GM19351 (cell line): ENCODE data around the gene CYGB.
"Not testable (repeated sequence)": the region's sequence is repeated elsewhere in the genome, so short reads cannot be mapped to it uniquely, and the experiment has no call there.

Experiments
- ATAC-seq: cut with Tn5 transposase; IDR thresholded peaks from one replicate; pipeline ENCODE4 v1.9.1; 2021; ENCODE audit warnings: mild to moderate bottlenecking, moderate library complexity; ENCODE audit not compliant: unreplicated experiment

CYGB gene

DNA sequence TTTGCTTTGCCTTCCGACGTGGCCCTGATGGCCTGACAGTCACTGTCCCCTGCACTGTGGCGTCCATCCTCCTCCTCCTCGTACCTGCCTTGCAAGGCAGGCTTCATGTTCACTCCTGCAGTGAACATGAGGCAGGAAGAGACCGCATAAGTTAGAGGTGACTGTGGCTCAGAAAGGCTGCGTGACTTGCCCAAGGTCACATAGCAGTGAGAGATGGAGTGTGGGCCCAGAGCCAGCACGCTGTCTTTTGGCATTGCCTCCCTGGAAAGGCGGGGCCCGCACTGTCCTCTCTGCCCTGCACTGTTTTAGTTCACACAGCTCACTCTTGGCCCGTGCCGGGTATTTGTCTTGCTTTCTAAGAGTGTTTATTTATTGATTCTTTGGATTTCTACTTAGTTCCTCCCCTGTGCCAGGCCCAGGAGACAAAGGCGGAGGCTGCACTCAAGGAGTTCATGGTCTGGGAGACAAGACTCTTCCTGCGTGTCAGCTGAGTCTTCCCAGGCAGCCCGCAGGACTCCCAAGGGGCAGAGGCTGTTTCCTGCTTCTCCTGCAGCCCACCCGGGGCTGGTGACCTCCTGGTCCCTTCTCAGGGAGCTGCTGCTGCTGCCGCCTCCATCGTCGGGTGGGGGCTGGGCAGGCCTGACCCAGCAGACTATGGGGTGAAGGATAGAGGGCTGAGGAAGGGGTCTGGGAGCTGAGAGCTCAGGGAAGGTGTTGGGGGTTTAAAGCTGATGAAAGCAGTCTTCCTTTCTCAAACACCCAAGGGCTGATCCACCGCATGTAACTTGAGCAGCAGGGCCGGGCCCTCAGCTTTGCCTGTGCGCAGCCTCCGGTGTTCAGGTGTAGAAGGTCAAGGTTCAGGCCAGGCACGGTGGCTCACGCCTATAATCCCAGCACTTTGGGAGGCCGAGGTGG lies 12.7 kb downstream of the CYGB start:
- no peak for ATAC-seq

DNA sequence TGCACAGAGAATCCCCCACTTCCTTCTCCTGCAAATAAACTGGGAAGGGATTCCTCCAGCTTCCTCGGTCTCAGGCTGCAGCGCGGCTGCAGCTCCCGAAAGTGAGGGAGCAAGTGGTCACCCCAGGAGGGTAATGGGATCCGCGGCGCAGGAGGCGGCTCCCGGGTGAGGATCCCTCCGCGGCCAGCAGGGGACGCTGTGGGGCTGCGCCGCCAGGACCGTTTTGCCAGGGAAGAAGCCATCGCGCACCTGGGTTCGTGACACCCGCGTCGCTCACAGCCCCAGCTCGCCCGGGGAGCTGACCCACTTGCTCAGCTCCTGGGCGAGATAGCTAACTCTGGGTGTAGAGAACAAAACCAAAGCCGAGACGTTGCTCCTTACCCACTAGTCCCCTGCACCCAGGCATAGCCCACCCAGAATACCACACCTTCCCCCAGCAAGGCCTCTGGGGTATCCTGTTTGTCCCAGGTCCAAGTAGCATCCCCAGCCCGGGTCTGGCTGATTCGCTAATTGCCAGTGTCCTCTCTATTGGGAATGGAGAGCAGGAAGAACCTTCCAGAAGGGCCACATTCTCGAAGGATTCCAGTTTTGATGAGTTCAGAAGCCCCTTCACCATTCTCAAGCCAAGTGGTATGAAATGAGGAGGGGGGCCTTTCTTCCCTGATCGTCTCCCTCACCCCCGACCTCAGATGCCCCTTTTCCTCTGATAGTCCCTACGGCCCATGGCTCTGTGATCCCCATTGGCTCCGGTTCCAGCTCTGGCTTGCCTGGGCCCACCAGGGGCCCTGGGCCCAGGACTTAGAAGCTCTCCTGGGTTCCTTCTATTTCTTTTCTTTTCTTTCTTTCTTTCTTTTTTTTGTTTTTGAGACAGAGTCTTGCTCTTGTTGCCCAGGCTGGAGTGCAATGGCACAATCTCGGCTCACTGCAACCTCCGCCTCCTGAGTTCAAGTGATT lies 14.1 kb downstream of the CYGB start:
- peak; percentile 54 for ATAC-seq

DNA sequence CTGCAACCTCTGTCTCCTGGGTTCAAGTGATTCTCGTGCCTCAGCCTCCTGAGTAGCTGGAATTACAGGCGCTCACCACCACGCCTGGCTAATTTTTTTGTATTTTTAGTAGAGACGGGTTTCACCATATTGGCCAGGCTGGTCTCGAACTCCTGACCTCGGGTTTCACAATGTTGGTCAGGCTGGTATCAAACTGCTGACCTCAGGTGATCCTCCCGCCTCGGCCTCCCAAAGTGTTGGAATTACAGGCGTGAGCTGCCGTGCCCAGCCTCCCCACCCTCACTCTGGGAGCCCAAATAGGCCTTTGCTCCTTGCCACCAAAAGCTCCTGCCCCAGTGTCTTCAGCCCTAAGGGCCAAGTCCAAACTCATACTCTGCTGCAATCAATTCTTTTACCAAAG lies 15.8 kb downstream of the CYGB start:
- not testable (repeated sequence) for ATAC-seq

DNA sequence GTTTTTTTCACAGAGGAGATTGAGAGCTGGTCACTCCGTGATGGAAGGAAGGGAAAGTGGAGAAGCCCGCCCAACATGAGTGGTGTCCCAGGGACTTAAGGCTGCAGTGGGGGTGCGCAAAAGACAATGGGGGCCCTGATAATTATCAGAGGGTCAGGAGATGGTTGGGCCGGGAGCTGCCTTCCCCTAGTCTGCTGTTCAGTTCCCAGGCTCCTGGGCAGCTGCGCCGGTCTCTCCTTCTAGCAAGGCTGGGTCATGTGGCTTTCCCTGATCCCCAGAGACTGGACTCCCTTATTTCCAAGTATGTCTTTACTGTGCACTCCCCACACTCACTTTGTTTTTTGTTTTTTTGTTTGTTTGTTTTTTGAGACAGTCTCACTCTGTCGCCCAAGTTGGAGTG lies 16.2 kb downstream of the CYGB start:
- ATAC-seq, result no peak

DNA sequence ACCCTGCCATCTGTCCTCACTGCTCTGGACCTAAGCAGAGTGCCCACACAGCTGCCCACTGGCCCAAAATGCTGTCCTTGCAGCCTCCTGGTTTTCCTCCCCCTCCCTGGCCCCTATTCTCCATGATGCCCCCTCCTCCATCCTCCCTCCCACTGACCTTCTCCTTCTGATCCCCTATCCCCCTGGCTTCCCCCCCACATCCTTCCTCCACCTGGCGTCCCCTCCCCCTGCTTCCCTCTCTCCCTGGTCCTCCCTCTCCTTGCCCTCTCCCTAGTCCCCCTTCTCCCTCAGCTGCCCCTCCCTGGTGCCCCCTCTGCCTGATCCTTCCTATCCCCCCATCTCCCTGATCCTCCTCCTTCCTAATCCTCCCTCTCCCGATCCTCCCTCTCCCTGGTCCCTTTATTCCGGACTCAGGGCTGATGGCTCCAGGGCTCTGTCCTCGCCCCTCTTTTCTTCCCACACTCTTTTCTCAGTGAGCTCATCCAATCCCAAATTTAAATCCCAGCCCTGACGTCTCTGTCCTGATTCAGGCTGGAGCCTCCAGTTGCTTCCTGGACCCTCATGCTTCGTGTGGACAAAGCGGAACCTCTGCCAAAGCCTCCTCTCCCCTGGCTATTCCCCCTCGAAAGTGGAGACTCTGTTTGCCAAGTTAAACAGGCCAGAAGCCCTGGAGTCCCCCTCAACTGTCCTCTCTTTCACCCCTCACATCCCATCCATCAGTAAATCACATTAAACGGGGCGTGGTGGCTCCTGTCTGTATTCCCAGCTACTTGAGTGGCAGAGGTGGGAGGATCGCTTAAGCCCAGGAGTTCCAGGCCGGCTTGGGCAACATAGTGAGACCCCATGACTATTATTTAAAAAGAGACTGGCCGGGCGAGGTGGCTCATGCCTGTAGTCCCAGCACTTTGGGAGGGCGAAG lies 18.2 kb downstream of the CYGB start:
- ATAC-seq, result no peak

DNA sequence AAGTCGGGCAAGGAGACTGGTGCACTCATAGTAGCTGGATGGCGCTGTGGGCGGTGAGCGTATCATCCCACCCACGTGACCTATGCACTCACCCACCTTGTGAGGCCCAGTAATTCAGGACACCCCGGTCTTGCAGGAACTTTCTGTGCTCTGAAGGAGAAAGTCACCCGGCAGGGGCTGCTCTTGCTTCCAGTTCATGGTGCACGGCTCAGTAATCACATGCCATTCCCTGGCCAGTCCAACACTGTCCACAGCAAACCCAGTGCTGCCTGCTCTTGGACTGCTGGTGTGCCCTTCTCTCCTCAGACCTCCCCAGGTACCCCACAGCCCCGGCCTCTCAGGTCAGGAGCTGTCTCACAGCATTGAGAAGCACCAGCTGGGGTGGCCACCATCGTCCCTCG lies 19.9 kb downstream of the CYGB start:
- no peak for ATAC-seq

DNA sequence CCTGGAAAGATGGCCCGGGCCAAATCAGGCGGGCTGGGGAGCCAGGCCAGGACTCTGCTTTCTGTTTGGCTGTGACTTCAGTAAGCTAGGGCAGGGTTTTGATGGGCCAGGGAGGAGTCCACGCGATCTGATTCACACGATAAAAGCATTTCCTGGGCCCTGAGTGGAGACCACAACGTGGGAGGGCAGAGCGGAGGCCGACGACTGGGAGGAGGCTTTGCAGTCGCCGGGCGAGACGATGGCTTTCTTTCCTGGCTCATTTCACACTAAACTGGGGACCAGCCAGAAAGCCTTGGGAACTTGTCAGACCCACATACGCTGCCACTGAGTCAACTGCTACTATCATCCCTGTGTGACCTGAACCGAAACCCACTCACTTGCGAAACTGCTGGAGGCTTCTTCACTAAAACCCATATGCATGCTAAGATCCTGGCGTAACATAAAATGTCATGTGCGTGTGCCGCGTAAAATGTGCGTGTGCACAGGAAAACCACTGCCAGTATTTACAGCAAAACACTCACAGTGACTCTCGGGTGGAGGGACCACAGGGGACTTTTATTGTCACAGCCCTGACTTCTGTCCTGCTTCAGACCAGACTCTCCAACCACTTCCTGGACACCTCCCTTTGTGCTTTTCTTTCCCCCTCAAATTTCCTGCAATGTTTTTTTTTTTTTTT lies 22.1 kb downstream of the CYGB start:
- no peak for ATAC-seq

DNA sequence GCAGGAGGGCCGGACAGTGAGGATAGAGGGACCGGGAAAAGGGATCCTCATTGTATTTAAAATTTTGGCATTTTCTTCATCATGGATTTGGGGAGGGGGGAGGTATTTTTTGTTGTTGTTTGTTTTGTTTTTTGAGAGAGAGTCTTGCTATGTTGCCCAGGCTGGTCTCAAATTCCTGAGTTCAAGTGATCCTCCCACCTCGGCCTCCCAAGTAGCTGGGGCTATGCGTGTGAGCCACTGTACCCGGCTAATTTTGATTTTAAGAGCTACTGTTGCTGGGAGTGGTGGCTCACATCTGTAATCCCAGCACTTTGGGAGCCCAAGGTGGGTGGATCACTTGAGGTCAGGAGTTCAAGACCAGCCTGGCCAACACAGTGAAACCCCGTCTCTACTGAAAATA lies 23.2 kb downstream of the CYGB start:
- ATAC-seq, result not testable (repeated sequence)

DNA sequence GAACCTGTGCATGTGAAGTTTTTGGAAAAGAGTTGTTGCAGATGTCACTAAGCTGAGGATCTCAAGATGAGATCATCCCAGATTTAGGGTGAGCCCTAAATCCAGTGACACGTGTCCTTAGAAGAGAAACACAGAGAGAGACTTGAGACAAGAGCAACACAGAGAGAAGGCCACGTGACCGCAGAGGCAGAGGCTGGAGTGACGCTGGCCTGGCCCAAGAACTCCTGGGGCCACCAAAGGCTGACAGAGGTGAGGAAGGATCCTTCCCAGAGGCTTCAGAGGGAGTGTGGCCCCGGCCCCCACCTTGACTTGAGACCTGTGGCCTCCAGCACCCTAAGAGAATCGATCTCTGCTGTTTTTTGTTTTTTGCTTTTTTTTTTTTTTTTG lies 24.2 kb downstream of the CYGB start:
- no peak for ATAC-seq

DNA sequence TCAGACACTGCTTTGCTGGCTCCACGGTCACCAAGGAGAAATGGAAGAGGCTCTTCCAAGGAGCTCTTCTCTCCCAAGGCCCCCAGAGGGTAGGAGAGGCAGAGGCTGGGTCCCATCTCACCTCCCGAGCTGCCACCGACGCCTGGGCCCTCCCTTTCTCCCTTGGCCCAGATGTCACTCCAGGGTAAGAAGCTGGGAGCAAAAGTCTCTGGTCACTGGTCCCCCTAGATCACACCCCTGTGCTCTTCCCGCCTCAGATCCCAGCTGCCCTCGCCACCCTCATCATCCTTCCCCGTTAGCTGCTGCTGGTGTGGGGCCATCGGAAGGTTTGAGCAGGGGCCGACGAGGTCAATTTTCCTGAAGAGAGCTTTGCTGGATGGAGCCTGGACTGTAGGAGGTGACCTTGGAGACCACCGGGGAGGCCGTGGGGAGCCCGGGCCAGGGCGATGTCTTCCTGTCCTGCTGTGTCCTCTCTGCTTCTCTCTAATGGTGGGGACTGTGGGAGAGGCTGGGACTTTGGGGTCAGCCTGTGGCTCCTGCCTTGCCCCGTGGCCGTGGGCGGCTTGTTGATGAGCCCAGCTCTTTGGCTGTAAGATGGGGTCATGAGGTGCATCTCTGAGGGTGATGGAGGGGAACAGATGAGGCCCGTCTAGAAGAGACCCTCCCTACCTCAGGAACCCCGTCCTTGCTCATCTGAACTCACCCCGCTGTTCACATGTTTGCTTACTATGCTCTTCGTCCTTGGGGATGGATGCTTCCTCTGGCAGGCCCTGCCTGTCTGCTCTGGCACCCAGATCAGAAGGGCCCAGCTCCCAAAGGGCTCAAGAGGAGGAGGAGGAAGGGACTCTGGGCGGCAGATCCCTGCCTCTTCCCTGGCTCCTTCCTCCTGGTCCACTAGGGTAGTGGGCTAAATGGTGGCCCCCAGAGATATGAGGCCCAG lies 24.9 kb downstream of the CYGB start:
- ATAC-seq, result no peak

DNA sequence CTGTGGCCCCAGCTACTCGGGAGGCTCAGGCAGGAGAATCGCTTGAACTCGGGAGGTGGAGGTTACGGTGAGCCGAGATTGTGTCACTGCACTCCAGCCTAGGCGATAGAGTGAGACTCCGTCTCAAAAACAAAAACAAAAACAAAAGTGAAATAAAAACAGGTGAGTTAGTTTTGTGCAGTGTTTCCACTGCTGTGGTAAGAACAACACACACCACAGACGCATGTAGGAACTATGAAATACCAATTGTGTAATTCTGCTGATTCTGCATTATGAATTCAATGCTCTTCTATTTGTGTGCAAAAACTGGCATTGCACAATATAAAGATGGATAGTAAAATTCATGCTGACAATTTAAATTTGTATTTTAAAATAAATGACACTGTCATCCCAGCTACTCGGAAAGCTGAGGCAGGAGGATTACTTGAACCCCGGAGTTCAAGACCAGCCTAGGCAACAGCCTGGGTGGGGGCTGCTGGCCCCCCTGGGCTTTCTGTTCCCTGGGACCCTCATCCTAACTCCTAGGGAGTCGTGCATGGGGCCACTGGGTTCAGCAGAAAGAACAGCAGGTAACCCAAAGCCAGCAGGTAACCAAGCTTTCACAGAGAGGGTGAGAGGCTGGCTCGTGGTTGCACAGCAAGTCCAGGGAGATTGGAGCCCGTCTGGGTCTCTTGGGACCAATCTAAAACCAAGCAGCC lies 25.7 kb downstream of the CYGB start:
- no peak for ATAC-seq

DNA sequence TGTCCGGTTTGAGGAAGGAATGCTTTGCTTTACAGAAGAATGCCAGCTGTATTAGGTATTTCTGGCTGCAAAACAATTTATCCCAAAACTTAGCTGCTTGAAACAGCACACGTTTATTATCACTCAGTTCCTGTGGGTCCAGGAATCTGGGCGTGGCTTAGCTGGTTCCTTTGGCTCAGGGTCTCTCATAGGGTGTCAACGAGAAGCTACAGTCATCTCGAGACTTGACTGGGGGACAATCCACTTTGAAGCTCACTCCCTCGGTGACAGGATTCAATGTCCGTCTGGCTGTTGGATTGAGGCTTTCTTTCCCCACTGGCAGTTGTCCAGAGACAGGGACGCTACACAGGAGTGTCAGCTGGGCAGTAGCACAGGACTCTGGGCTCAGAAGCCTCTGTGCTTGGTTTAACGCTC lies 26.7 kb downstream of the CYGB start:
- ATAC-seq, result no peak

DNA sequence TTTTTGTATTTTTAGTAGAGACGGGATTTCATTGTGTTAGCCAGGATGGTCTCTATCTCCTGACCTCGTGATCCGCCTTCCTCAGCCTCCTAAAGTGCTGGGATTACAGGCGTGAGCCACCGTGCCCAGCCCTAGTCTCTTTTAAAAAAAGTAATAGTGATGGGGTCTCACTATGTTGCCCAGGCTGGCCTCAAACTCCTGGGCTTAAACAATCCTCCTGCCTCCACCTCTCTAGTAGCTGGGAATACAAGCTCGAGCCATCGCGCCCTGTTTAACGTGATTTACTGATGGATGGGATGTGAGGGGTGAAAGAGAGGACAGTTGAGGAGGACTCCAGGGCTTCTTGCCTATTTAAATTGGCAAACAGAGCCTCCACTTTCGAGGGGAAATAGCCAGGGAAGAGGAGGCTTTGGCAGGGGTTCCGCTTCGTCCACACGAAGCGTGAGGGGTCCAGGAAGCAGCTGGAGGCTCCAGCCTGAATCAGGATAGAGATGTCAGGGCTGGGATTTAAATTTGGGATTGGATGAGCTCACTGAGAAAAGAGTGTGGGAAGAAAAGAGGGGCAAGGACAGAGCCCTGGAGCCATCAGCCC lies 28.9 kb downstream of the CYGB start:
- not testable (repeated sequence) for ATAC-seq

DNA sequence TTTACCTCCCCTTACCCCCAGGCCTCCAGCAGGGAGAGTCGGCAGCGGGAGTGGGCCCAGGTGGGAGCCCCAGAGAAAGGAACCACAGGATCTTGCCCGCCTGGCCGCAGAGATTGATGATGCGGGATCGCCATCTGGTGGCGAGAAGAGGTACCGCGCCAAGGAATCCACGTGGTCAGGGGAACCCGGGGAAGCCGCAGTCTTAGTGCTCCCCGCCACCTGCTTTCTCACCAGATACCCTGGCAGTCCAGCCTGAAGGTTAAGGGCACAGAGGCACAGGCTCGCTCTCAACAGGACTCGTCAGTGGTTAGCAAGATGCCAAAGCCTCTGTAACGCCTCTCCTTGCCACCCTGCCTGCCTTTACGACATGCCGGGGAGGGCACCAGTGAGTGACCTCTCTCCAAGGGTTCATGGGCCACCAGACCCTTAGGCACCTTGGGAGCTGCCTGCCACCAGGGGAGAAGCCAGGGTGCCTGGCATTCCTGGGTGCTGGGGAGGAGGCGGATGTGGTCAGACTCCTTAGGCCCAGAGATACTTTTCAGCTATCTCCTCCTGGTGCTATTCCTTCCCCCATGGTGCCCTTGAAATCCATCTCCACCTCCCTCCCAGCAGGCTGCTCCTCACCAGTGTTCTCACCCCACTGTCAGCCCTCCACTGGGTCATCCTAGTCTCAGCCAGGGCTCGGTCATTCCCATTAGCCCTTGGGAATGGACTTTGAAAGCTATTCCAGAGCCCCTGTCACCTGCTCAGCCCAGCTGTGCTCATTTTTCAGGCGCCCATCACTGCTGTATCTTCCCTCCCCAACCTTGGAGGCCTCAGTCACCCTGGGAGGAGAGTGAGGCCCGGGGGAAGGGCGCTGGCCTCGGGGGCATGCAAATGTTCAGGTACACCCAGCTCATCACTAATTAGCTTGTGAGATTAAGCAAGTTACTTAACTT lies 30.8 kb downstream of the CYGB start:
- ATAC-seq, result peak; percentile 58

DNA sequence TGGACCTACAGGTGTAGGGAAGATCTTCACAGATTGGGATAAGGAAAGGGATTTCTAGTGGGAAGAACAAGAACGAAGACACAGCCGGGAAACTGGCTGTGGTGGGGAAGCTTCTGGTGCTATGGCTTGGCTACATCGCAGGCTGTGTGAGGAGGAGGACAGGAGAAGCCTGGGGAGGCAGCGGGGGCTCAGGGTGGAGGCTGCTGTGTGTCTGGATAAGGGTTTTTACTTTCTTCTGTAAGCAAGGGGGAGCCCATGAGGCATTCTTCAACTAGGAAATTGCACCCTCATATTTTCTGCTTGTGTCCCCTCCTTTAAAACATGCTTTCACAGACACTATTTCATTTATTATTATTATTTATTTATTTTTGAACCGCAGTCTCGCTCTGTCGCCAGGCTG lies 33.4 kb downstream of the CYGB start:
- no peak for ATAC-seq

DNA sequence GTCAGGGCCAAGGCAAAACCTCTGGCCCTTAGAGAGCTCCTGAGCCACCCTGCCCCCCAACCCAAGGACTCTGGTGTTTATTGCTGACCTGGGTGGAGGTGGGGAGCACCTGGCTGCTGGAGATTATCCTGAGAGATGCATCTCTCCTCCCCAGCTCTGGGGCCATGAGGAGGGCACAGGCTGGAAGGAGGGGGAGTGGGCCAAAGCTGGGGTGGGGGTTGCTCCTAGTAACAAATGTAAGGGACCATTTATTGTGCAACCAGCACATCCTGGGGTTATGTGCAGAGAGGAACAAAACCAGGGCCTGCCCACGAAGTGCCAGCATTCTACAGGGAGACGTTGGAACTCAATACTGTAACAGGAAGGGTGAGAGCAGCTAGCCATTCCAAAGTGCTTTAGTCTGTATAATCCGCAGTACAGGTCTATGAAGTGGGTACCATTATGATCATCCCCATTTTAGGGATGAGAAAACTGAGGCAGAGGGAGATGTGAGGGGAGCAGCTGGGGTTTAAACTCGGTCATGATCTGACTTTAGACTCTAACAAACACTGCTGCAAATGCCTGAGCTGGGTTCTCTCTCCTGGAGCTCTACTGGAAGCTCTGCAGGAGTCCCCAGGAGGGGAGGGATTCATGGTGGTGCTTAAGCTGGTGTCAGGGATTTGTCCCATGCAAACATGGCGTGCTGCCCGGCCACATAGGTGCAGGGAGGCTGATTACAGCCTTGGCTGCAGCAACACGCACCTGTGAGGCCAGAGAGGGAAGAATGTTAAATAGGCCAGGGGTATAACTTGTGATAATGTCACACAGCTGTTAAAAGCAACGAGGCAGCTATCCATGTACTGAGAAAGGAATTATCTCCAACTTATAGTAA lies 34.9 kb downstream of the CYGB start:
- no peak for ATAC-seq
